Measurements from ENCODE around the gene PRKCZ.

Gene PRKCZ

DNA sequence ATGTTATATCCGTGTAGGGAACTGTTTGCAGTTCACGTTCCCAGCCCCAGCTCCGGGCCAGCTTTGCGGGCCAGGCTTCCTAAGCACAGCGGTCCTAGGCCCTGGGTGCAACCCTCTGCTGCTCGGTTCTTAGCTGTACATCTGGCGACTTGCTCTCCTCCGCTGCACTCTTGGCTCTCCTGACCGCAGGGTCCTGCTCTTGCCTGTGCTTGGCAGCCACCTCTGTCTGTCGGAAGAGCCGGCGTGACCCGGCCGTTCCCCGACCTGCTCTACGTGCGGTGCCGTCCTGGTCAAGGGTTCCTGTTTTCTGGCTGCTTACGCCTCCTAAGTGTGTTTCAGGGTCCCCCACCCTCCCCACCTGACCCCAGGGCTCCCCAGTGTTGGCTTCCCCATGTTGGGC lies 107.6 kb downstream of the PRKCZ start:
- DNase-seq (ENCODE audit: low read depth in 2 of 2) = no peak

DNA sequence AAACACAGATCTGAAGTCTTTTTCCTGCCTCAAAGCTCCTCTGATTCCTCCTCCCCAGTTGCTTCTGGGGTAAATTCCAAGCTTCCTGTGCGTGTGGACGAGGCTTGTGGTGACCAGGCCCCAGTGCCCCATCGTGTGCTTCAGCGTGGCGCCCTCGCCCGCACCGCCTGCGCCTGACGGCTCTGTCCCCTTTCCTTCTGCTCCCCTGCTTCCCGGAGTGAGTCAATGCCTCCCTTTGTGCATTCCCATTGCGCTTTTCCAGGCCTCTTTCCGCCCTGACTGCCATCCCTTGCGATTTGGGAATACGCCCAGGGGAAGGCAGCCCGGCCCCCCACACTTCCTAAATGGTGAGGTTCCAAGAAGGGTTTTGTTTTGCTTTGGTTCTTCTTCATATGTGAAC lies 108.1 kb downstream of the PRKCZ start:
- DNase-seq (ENCODE audit: low read depth in 2 of 2) = no peak

DNA sequence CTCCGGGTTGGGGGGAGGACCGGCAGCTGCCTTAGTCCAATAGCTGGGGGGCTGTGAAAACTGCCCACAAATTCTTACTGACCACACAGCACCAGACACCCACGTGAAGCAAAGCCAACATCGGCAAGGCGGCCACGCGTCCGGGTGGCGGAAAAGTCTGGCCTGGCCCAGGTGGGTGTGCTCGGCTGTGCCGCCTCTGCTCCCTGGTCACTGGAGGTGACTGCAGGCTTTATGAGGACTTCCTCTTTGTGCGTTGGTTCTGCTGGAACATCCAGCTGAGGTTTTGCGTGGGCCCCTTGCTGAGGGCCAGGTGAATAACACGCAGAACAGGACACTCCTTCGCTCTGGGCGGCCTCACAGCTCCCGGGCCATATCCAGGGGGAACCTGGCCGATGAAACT lies 108.9 kb downstream of the PRKCZ start:
- DNase-seq (ENCODE audit: low read depth in 2 of 2) = no peak

DNA sequence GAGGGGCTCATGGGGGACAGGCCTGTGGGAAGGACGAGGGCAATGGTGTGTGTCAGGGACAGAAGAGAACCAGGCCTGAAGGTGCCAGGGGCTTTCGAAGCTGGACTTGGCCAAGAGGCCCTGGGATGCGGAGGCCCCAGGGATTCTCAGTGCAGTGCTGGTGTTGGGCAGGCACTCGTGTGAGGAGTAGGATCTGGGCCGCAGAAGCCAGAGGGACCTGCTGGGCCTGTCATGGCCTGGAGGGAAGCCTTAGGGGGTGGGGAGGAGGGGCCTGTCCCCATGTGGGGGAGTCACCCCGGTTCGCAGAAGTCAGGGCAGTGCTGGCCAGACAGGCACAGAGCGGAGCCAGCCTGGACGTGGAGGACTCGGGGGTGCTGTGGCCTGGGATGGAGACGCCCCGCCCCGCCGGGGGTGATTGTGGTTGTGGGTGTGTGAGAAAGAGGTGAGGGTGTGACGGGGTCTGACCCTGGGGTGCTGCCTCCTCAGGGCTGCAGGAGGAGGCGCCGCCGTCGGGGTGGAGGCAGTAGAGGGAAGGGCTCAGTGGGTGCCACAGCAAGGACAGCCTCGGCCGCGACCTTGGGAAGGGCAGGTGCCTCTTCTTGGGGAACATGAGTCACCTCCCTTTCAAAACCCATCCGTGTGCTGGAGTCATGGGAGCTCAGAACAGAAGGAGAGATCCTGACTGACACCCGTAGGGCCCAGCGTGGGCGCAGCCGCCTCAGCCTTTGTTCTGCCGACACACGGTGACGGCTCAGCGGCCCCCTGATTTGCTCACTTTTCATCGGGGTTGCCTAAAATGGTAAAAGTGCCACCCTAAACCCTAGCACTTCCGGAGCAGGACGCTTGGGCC lies 110.5 kb downstream of the PRKCZ start:
- no peak for DNase-seq (ENCODE audit: low read depth in 2 of 2)

DNA sequence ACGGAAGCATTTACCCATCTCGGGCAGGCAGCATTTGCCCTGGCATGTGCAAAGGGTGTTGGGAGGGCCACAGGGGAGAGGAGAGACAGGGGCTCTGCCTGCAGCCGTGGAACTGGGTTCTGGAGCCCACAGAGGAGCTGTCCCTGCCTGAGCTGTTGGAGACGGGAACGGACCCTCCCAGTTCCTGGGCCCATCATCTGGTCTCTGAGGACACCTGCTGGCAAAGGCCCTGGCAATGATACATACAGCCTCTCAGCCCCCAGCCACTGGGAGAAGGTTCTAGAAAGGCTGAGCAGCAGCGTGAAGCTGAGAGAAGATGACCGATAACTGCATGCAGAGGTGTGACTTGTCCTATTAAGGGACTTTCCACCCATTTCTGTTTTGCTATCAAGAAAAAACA lies 113.0 kb downstream of the PRKCZ start:
- no peak for DNase-seq (ENCODE audit: low read depth in 2 of 2)

DNA sequence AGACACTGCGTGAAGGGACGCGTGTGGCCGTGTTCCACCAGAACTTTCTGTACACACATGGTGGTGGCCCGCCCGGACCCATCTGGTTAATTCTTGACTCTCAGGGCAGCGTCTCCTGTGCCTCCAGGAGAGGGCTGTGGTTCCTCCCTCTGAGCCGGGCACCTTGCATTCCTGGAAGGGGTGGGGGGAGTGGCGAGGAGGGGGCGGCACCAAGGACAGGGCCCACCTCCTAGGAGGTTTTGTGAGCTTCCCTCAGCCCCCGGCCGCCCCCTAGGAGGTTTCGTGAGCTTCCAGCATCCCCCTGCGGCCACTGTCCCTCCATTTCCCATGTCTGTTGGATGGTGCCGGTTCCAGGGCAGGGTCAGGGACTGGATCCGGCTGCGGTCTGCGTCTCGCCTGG lies 115.4 kb downstream of the PRKCZ start:
- no peak for DNase-seq (ENCODE audit: low read depth in 2 of 2)

DNA sequence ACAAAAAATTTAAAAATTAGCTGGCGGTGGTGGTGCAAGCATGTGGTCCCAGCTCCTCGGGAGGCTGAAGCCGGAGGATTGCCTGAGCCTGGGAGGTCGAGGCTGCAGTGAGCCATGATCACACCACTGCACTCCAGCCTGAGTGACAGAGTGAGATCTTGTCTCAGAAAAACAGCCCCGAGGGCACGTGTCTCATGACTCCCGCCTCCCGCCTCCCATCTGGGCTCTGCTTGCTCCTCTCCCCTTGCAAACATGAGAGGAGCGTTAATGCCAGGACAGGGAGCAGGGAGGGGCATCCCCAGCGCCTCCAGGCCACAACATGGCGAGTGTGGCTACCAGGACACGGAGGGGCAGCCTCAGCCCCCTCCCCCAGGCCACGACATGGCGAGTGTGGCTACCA lies 116.0 kb downstream of the PRKCZ start:
- no peak for DNase-seq (ENCODE audit: low read depth in 2 of 2)

DNA sequence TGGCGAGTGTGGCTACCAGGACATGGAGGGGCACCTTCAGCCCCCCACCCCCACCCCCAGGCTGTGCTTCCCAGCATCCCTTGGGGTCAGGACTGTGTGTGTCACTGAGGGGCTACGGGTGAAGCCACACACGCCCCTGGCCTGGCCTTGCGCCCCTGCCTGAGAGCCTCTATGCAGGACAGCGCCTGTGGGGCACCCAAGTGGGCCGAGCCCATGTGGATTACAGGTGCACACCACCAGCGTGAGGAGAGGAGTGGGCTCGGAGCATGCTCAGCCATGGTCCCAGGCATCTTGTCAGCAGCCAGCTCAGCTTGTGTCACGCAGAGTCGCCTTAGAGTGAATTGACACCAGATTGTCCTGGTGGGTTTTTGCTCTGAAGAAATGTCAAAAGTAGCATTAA lies 116.5 kb downstream of the PRKCZ start:
- DNase-seq (ENCODE audit: low read depth in 2 of 2) = no peak

DNA sequence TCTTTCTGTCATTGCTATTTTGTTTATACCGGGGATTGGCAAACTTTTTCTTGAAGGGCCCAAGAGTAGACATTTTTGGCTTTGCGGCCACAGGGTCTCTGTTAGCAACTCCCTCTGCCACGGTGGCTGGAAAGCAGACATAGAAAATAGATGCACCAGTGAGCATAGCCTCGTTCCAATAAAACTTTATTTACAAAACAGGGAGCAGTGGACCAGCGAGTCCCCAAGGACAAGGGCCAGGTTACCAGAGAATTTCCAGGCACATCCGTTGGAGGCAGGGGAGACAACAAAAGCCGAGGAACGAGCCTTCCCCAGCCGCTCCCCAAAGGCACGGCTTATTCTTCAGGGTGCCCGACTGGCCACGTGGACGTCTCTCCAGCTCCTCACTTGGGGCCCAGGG lies 117.9 kb downstream of the PRKCZ start:
- DNase-seq (ENCODE audit: low read depth in 2 of 2) = no peak

DNA sequence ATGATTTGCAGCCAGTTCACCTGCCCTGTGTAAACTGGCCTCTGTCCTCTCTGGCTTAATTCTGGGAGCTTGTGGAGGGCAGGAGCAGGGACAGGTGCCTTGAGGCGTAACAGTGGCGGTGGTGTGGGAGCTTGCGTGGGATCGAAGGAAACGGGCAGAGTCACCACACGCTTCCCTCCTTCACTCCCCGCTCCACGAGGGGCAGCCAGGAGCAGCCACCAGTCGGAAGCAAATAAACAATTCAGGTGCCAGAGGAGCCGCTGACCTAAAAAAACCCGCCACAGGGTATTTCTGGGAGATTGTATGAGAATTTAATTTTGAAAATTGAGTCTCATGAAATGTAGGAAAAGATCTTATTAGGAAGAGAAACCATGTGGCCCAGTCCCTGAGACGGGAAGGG lies 118.3 kb downstream of the PRKCZ start:
- DNase-seq (ENCODE audit: low read depth in 2 of 2) = no peak

DNA sequence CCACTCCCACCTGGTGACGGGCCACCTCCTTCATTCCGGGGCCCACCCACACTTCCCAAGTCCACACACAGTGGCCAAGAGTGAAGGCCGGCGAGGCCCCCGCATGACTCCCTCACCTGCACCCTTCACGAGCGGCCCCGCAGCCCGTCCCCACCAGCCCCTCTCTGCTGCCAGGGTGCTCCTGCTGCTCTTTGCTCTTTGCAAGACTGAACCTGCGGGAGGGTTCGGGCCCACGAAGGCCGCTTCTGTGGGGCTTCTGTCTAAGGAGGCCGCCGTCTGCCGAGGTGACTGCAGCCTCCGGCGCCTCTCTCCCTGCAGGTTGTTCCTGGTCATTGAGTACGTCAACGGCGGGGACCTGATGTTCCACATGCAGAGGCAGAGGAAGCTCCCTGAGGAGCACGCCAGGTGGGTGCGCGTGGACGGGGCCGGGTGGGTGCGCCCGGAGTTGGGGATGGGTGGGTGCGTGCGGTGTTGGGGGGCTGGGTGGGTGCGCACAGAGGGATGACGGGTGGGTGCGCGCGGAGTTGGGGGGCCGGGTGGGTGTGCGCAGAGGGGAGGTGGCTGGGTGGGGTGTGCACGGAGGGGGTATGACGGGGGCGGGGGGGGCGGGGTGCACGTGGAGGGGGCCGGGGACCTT lies 119.1 kb downstream of the PRKCZ start:
- DNase-seq (ENCODE audit: low read depth in 2 of 2) = no peak

DNA sequence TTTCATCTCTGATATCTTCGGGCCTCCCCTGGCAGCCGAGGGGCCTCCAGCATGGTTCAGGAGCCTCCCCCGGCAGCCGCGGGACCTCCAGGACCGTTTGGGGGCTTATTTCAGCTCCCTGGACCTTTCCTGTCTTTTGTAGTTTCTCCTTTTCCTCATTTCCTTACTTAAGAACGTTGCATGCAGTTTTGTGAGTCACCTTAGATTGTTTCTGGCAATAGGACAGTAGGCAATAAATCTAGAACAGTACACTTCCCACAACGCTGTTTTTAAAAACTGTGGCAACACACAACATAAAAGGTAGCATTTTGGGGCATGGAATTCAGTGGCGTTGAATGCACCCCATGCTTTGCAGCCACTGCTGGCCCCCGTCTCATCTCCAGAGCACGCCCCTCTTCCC lies 120.0 kb downstream of the PRKCZ start:
- no peak for DNase-seq (ENCODE audit: low read depth in 2 of 2)

DNA sequence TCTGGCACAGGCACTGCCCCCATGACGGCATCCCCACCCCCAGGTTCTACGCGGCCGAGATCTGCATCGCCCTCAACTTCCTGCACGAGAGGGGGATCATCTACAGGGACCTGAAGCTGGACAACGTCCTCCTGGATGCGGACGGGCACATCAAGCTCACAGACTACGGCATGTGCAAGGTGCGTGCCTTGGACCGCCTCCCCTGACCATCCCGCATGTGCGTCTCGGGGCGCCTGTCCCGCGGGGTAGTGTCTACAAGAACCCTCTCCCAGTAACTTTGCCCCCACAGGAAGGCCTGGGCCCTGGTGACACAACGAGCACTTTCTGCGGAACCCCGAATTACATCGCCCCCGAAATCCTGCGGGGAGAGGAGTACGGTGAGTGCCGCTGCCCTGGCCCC lies 121.8 kb downstream of the PRKCZ start:
- no peak for DNase-seq (ENCODE audit: low read depth in 2 of 2)

DNA sequence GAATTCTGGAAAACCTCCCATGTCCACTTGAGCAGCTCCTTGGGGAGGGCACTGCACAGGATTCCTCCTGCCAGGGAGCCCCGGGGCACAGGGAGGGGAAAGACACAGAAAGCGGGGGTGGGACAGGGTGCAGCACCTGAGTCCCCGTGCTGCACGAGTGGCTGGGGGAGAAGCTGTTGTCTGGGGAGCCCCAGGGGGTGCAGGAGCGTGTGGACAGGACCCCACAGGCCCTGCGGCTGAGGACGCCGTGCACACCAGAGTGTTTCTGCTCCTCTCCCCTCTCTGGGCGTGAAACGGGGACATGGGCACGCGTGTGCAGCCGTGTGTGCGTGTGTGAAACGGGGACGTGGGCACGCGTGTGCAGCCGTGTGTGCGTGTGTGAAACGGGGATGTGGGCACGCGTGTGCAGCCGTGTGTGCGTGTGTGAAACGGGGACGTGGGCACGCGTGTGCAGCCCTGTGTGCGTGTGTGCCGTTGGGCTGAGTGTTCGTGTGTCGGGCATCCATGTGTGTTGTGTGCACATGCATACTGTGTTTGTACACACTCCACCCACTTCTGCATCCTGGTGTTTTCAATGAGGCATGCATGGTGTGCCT lies 122.4 kb downstream of the PRKCZ start:
- no peak for DNase-seq (ENCODE audit: low read depth in 2 of 2)

DNA sequence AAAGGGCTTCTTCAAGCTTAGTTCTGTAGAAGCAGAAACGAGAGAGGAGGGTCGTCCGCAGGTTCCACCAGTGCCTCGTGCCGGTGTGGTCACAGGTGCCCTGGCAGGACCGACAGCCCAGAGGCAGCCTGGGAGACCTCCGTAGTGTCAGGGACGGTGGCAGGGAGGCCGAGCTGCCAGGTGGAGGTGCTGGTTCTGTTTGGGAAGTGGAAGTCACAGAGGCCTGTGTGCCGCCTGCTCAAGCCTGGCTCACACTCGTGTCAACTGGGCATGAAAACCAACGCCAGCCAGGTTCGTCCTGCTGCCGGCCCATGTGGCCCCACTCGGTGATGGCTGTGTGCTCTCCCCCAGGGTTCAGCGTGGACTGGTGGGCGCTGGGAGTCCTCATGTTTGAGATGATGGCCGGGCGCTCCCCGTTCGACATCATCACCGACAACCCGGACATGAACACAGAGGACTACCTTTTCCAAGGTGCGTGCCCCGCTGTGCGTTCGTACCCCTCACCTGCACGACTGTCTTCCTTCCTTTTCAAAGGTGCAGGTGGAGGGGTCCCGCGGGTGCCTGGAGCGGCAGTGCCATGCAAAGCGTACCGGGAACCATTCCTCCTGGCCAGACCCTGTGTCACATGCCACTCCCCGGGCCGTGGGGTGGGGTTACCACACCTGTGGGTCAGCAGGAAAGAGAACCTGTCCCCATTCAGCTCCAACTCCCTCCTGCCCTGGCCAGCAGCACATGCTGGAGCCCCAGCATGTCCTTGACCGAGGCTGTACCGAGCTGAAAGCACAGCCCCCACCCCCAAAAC lies 123.5 kb downstream of the PRKCZ start:
- no peak for DNase-seq (ENCODE audit: low read depth in 2 of 2)

DNA sequence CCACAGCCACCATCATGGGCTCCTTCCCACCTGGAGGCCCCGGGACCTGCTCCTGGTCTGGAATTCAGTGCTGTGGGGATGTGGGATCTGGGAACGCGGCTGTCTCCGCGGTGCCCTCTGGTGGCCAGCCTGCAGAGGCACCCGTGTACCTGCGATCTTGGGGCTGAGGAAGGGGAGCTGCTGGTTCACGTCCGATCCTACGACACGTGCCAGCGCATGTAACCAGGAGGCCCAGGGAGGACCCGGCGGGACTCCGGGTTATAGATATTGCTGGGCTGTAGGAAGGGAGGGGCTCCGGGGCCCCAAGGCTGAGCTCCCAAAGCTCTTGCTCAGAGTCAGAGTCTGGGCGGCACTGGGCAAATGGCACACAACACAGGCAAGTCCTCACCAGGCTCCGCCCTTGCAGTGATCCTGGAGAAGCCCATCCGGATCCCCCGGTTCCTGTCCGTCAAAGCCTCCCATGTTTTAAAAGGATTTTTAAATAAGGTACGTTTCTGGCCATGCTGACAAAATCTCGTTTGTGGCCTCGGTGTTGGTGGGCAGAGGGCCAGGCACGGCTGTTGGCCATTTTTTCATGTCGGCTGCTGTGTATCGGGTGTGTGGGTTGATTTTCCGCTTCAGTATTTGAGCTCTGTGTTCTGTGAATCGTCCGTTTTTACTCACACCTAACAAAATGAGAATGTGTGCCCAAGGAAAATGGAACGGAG lies 124.3 kb downstream of the PRKCZ start:
- DNase-seq (ENCODE audit: low read depth in 2 of 2) = no peak

DNA sequence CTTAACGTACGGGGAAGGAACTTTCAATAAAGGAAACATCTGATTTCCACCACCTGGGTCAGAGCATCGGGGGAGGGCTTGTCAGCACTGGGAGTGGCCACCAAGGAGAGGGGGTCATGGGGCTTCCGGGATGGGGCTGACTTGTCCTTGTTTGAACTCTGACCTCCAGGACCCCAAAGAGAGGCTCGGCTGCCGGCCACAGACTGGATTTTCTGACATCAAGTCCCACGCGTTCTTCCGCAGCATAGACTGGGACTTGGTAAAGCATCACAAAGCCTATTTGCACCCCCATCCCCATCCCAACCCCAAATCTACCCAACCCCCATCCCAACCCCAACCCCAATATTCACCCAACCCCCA lies 124.8 kb downstream of the PRKCZ start:
- no peak for DNase-seq (ENCODE audit: low read depth in 2 of 2)

DNA sequence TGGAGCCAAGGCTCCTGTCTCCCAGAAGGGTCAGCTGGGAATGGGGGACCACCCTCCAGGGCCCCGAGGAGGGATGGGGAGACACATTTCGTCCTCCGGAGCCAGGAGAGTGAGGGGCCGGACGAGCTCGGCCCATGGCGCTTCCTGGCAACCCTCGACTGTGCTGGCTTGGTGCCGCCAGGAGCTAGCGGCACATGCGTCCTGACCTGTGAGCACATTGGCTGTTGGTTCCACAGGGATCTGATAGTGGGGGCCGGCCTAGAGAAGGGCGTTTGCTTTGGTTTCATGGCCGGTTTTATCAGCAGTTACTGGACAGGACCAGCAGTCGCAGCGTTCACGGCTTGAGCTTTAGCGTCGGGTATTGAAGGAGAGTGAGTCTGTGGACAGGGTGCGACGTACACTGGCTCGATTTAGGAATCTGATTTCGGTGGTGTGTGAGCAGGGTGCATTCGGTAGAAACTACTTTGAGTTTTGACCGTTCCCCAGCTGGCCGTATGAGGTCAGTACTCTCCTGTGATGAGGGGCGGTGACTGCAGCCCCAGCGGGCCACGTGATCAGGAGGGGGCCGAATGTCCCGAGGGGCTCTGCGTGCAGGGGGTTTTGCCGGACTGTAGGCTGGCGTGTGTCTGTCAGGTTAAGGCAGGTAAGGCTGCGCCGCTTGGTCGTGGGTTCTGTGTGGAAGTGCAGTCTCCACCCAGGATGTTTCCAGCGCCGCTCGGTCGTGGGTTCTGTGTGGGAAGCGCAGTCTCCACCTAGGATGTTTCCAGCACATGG lies 125.7 kb downstream of the PRKCZ start:
- no peak for DNase-seq (ENCODE audit: low read depth in 2 of 2)

DNA sequence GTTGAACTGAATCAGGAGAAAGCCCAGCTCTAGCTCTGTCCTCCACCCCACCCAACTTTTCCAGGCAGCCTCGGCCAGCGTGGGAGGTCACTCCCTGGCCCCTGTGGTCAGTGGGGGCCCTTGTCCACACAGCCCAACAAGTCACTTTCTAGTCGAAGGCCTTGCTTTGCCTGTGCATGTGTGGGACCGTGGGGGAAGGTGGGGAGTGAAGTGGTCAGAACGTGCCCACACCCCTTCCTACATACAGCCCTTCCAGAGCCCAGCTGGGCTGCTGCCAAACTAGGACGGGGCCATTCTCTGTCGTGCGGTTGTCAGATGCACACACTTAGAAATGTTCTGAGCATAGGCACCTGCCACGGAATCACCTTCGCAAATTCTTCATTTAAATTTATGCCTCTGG lies 126.4 kb downstream of the PRKCZ start:
- no peak for DNase-seq (ENCODE audit: low read depth in 2 of 2)

DNA sequence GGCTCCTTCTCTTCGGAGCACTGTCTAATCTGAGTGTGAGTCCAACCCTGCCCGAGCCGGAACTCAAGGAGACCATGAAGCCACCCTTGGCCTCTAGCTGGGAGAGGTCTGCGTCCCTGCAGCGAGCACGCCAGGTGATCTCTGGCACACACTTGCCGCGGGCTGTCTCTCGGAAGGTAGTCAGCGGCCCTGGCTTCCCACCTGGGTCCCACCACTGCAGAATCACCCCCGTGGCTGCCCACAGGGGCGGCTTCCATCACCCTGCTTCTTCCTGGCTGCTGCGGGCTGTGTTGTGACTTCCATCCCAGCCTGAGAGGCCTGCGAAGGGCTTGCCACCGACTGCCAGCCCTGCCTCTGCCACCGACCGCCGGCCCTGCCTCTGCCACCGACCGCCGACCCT lies 127.3 kb downstream of the PRKCZ start:
- DNase-seq (ENCODE audit: low read depth in 2 of 2) = no peak

DNA sequence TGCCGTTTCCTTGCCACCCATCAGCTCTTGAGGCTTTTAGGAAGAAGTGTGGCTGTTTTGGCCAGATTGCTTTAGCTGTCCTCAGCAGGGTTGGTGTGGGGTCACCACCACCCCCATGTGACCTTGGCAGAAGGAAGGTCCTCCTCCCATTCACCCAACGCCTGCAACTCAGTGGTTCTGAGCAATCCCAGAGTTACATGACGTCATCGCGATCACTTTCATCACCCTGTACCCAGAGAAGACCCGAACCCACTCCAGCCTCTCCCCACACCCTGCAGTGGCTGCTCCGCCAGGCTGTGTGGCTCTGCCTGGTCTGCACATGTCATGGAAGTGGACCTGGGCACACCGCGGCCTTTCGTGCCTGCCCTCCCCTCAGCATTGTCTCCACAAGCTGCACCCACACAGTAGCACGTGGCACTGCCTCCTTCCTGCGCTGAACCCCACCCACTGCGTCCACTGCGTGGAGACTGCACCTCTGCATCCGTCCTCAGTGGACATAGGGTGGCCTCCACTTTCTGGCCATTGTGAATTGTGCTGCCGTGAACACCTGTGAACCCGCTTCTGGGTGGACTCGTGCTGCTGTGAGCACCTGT lies 127.8 kb downstream of the PRKCZ start:
- DNase-seq (ENCODE audit: low read depth in 2 of 2) = no peak
